Measurements from ENCODE around the gene EFCAB10. TPM values are rescaled to one million over a fixed set of nuclear protein-coding genes. Genes with fewer than 3 reads are reported as not detected.

Gene EFCAB10
- total RNA-seq, 1 experiment from 2014 or later = not detected

DNA sequence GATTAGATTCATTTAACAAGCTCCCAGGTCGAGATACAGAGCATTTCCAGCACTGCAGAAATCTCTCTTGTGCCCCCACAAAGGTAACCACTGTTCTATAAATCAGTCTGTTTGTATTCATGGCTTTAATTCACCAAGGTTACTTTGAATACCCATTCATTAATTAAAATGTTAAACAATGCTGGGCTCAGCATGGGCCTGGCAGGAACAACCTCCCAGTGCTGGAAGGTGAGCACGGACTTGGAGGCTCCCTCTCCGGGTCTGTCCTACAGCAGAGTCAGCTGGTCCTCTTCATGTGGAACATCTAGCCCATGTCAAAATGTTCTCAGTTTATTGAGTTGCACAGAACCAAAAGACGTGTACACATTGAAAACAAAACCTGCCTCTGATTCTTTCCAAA lies 15.6 kb upstream of the EFCAB10 start:
- 0 out of 2 replicates have a peak, but pooled peaks cover 4% of the 10 kb centered on the region for H3K9me3 ChIP-seq
- no TSS peak for BruUV-seq (replicated peaks)
- no peaks in the 10 kb centered on the region for H3K27me3 ChIP-seq (replicated peaks; ENCODE audit: control insufficient read depth, insufficient read depth, low read length)
- no peaks in the 10 kb centered on the region for H3K36me3 ChIP-seq (ENCODE audit: control insufficient read depth, insufficient read depth, low read length)
- peaks cover 3% of the 10 kb centered on the region for H3K27me3 Mint-ChIP-seq (ENCODE audit: insufficient read depth, unreplicated experiment)
- H3K27ac Mint-ChIP-seq (ENCODE audit: unreplicated experiment) = no peak overlapping the region
- DNase-seq = no peak
- TF ChIP-seq, protein P1, sequence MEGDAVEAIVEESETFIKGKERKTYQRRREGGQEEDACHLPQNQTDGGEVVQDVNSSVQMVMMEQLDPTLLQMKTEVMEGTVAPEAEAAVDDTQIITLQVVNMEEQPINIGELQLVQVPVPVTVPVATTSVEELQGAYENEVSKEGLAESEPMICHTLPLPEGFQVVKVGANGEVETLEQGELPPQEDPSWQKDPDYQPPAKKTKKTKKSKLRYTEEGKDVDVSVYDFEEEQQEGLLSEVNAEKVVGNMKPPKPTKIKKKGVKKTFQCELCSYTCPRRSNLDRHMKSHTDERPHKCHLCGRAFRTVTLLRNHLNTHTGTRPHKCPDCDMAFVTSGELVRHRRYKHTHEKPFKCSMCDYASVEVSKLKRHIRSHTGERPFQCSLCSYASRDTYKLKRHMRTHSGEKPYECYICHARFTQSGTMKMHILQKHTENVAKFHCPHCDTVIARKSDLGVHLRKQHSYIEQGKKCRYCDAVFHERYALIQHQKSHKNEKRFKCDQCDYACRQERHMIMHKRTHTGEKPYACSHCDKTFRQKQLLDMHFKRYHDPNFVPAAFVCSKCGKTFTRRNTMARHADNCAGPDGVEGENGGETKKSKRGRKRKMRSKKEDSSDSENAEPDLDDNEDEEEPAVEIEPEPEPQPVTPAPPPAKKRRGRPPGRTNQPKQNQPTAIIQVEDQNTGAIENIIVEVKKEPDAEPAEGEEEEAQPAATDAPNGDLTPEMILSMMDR (IDR thresholded peaks at IDR 0.05; ENCODE audit: insufficient read depth in 1 of 2, low read depth in 1 of 2, low read length in 1 of 2, severe bottlenecking in 1 of 2, unreplicated experiment in 1 of 2) = no peak
- no peaks in the 10 kb centered on the region for H3K36me3 Mint-ChIP-seq (ENCODE audit: insufficient read depth, unreplicated experiment)
- H3K4me1 Mint-ChIP-seq (ENCODE audit: low read depth, unreplicated experiment) = no peaks in the 10 kb centered on the region
- H3K4me3 ChIP-seq (ENCODE audit: low read depth, low read length) = no peak overlapping the region
- POLR2A ChIA-PET = no interaction called here
- no peak overlapping the region for H3K4me3 Mint-ChIP-seq (ENCODE audit: unreplicated experiment)
- H3K9me3 Mint-ChIP-seq (ENCODE audit: unreplicated experiment) = no peaks in the 10 kb centered on the region
- CTCF ChIA-PET = no interaction called here
- intact Hi-C loops (cut with micrococcal nuclease; ENCODE audit: unreplicated experiment) = no loop called here
- H3K4me1 ChIP-seq = no peaks in the 10 kb centered on the region

DNA sequence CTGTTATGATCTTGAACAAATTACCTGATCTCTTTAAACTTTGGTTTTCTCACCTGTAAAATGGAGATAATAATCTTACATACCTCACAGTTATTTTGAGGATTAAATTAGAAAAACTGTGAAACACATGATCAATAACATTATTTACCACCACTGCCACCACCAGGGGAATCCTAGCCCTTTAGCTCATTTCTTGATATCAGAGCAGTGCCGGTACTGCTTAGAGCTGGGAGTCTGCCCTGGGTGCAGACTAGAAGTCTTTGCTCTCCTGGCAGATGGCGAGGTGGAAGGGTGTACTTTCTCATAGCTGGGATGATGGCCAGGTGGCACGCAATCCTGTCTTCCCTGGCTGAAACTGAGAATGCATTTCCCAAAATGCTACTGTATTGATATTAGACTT lies 12.7 kb upstream of the EFCAB10 start:
- 0 out of 2 replicates have a peak, but pooled peaks cover 4% of the 10 kb centered on the region for H3K9me3 ChIP-seq
- CTCF ChIA-PET = interaction anchor here (0.6 kb wide), 1 partner anchor 140 kb away, joined by 3 read pairs; no protein-coding TSS in a partner anchor
- Mint-ChIP-seq H3K36me3 (ENCODE audit: insufficient read depth, unreplicated experiment) (no peaks in the 10 kb centered on the region), H3K4me1 (ENCODE audit: low read depth, unreplicated experiment) (no peaks in the 10 kb centered on the region), H3K27me3 (ENCODE audit: insufficient read depth, unreplicated experiment) (peaks cover 3% of the 10 kb centered on the region), H3K4me3 (ENCODE audit: unreplicated experiment) (no peak overlapping the region), H3K9me3 (ENCODE audit: unreplicated experiment) (no peaks in the 10 kb centered on the region), H3K27ac (ENCODE audit: unreplicated experiment) (no peak overlapping the region)
- H3K4me3 ChIP-seq (ENCODE audit: low read depth, low read length) = no peak overlapping the region
- H3K27me3 ChIP-seq (replicated peaks; ENCODE audit: control insufficient read depth, insufficient read depth, low read length) = no peaks in the 10 kb centered on the region
- POLR2A ChIA-PET = no interaction called here
- no peaks in the 10 kb centered on the region for H3K4me1 ChIP-seq
- no TSS peak for BruUV-seq (replicated peaks)
- no peaks in the 10 kb centered on the region for H3K36me3 ChIP-seq (ENCODE audit: control insufficient read depth, insufficient read depth, low read length)
- intact Hi-C loops (cut with micrococcal nuclease; ENCODE audit: unreplicated experiment) = no loop called here
- TF ChIP-seq, protein P1 (IDR thresholded peaks at IDR 0.05; ENCODE audit: insufficient read depth in 1 of 2, low read depth in 1 of 2, low read length in 1 of 2, severe bottlenecking in 1 of 2, unreplicated experiment in 1 of 2) = no peak
- no peak for DNase-seq

- Histone ChIP-seq H3K4me1 (no peaks in the 10 kb centered on the region), H3K4me3 (ENCODE audit: low read depth, low read length) (no peak overlapping the region), H3K9me3 (no peaks in the 10 kb centered on the region), H3K36me3 (ENCODE audit: control insufficient read depth, insufficient read depth, low read length) (no peaks in the 10 kb centered on the region), H3K27me3 (replicated peaks; ENCODE audit: control insufficient read depth, insufficient read depth, low read length) (no peaks in the 10 kb centered on the region)
- Mint-ChIP-seq H3K27ac (ENCODE audit: unreplicated experiment) (no peak overlapping the region), H3K4me3 (ENCODE audit: unreplicated experiment) (no peak overlapping the region), H3K27me3 (ENCODE audit: insufficient read depth, unreplicated experiment) (no peaks in the 10 kb centered on the region), H3K9me3 (ENCODE audit: unreplicated experiment) (no peaks in the 10 kb centered on the region), H3K4me1 (ENCODE audit: low read depth, unreplicated experiment) (no peaks in the 10 kb centered on the region), H3K36me3 (ENCODE audit: insufficient read depth, unreplicated experiment) (no peaks in the 10 kb centered on the region)
- no peak for DNase-seq
- ChIA-PET CTCF (interaction anchor here (0.6 to 0.9 kb wide), 2 partner anchors 10 to 67 kb away, joined by 3 read pairs; partner anchors contain the start of gene EFCAB10), POLR2A (no interaction called here)
- no TSS peak for BruUV-seq (replicated peaks)
- TF ChIP-seq, protein P1 (IDR thresholded peaks at IDR 0.05; ENCODE audit: insufficient read depth in 1 of 2, low read depth in 1 of 2, low read length in 1 of 2, severe bottlenecking in 1 of 2, unreplicated experiment in 1 of 2) = no peak
- intact Hi-C loops (cut with micrococcal nuclease; ENCODE audit: unreplicated experiment) = no loop called here
Observed at GRCh38 chr7:105591522-105591921, 10.2 kb upstream of the EFCAB10 start.

All from Caco-2 (cell line).